ENCODE results near the gene HFM1.
"Not testable (repeated sequence)": the region's sequence is repeated elsewhere in the genome, so short reads cannot be mapped to it uniquely, and the experiment has no call there.

Gene HFM1

GRCh38 chr1:91308544-91308943, 96.1 kb downstream of the HFM1 start:
- Mint-ChIP-seq H3K4me1 (no peaks in the 10 kb centered on the region), H3K36me3 (ENCODE audit: low read depth) (peaks cover 67% of the 10 kb centered on the region), H3K9me3 (peaks cover 66% of the 10 kb centered on the region), H3K27ac (no peak overlapping the region), H3K4me3 (no peak overlapping the region), H3K27me3 (ENCODE audit: low read depth, poor library complexity) (no peaks in the 10 kb centered on the region)
- no peak for TF ChIP-seq CTCF (IDR thresholded peaks at IDR 0.05)
- DNase-seq = no peak

- no peak for DNase-seq
- no peak for TF ChIP-seq CTCF (IDR thresholded peaks at IDR 0.05)
- Mint-ChIP-seq H3K4me3 (no peak overlapping the region), H3K9me3 (peaks cover 70% of the 10 kb centered on the region), H3K4me1 (no peaks in the 10 kb centered on the region), H3K36me3 (ENCODE audit: low read depth) (peaks cover 68% of the 10 kb centered on the region), H3K27ac (no peak overlapping the region), H3K27me3 (ENCODE audit: low read depth, poor library complexity) (no peaks in the 10 kb centered on the region)
These were observed 96.7 kb downstream of the HFM1 start for GRCh38 chr1:91307784-91308409.

GRCh38 chr1:91303165-91303564, 101.5 kb downstream of the HFM1 start:
- no peak for TF ChIP-seq CTCF (IDR thresholded peaks at IDR 0.05)
- peaks cover 38% of the 10 kb centered on the region for H3K36me3 Mint-ChIP-seq (ENCODE audit: low read depth)
- H3K9me3 Mint-ChIP-seq = peaks cover 64% of the 10 kb centered on the region
- no peak overlapping the region for H3K27ac Mint-ChIP-seq
- H3K4me1 Mint-ChIP-seq = no peaks in the 10 kb centered on the region
- DNase-seq = no peak
- H3K27me3 Mint-ChIP-seq (ENCODE audit: low read depth, poor library complexity) = no peaks in the 10 kb centered on the region
- H3K4me3 Mint-ChIP-seq = no peak overlapping the region

- not testable (repeated sequence) for H3K27me3 Mint-ChIP-seq (ENCODE audit: low read depth, poor library complexity); H3K4me3 Mint-ChIP-seq; DNase-seq; H3K27ac Mint-ChIP-seq; H3K4me1 Mint-ChIP-seq
- Mint-ChIP-seq H3K9me3 (peaks cover 37% of the 10 kb centered on the region), H3K36me3 (ENCODE audit: low read depth) (peaks cover 49% of the 10 kb centered on the region)
These were observed 115.6 kb downstream of the HFM1 start for GRCh38 chr1:91288843-91289553.

GRCh38 chr1:91286962-91287317, 117.7 kb downstream of the HFM1 start:
- not testable (repeated sequence) for H3K27me3 Mint-ChIP-seq (ENCODE audit: low read depth, poor library complexity); H3K27ac Mint-ChIP-seq; H3K4me3 Mint-ChIP-seq; H3K4me1 Mint-ChIP-seq; DNase-seq
- Mint-ChIP-seq H3K9me3 (peaks cover 35% of the 10 kb centered on the region), H3K36me3 (ENCODE audit: low read depth) (peaks cover 49% of the 10 kb centered on the region)

GRCh38 chr1:91286259-91286961, 118.2 kb downstream of the HFM1 start:
- H3K4me1 Mint-ChIP-seq; DNase-seq; H3K27ac Mint-ChIP-seq; H3K27me3 Mint-ChIP-seq (ENCODE audit: low read depth, poor library complexity); H3K4me3 Mint-ChIP-seq: not testable (repeated sequence)
- H3K36me3 Mint-ChIP-seq (ENCODE audit: low read depth) = peaks cover 49% of the 10 kb centered on the region
- H3K9me3 Mint-ChIP-seq = peaks cover 33% of the 10 kb centered on the region

- Mint-ChIP-seq H3K27me3 (ENCODE audit: low read depth, poor library complexity) (no peaks in the 10 kb centered on the region), H3K4me1 (no peaks in the 10 kb centered on the region), H3K36me3 (ENCODE audit: low read depth) (peaks cover 25% of the 10 kb centered on the region), H3K4me3 (no peak overlapping the region), H3K27ac (no peak overlapping the region), H3K9me3 (peaks cover 13% of the 10 kb centered on the region)
- no peak for DNase-seq
- no peak for TF ChIP-seq CTCF (IDR thresholded peaks at IDR 0.05)
These were observed 121.3 kb downstream of the HFM1 start for GRCh38 chr1:91283421-91283726.

Data from nephron progenitor cell (in vitro differentiated cells).